H1 (cell line): ENCODE results near the gene CSRP1. TPM values are rescaled to one million over a fixed set of nuclear protein-coding genes. Genes with fewer than 3 reads are reported as not detected.

Experiments
- CTCF ChIA-PET: fragments of 300-600 bp; sonication (Branson Sonifier 250); formaldehyde crosslinking; loops from one replicate; lab custom pipeline; 2021; ENCODE audit not compliant: partially characterized antibody; lab: Charles Lee
- POLR2A ChIA-PET: fragments of 300-600 bp; sonication (Branson Sonifier 250); formaldehyde crosslinking; loops from one replicate; lab custom pipeline; 2021; ENCODE audit warnings: inconsistent platforms; ENCODE audit not compliant: partially characterized antibody; lab: Charles Lee
- DNase-seq, 2 experiments: peaks; one replicate each; pipeline versions ENCODE4 v3.0.0 to v3.0.0-alpha.2; 2010 to 2022; ENCODE audit warnings: low spot score in 2 of 2, low read depth in 1 of 2, mixed read lengths in 1 of 2
- FAIRE-seq: peaks from 2 replicates; lab custom pipeline; 2011; peaks lifted over from hg19 to GRCh38; lab: Jason Lieb, UNC
- H2AFZ ChIP-seq: 2 replicates; pipeline ENCODE4 v1.8.1; 2012; ENCODE audit warnings: low read length, inconsistent platforms
- H2AK5ac ChIP-seq: 2 replicates; pipeline ENCODE4 v1.6.1; 2013; ENCODE audit warnings: low read depth, low read length
- H2BK120ac ChIP-seq: replicated peaks from 2 replicates; pipeline ENCODE3; 2013; ENCODE audit warnings: low read depth, low read length, inconsistent platforms
- H2BK12ac ChIP-seq: 2 replicates; pipeline ENCODE4 v1.6.1; 2013; ENCODE audit warnings: low read depth, low read length
- H2BK15ac ChIP-seq: 2 replicates; pipeline ENCODE4 v1.6.1; 2013; ENCODE audit warnings: low read length
- H2BK20ac ChIP-seq: 2 replicates; pipeline ENCODE4 v1.6.1; 2013; ENCODE audit warnings: low read length
- H2BK5ac ChIP-seq: 2 replicates; pipeline ENCODE4 v1.6.1; 2013; ENCODE audit warnings: low read depth, low read length
- H3K14ac ChIP-seq: 2 replicates; pipeline ENCODE4 v1.6.1; 2013; ENCODE audit warnings: inconsistent platforms; ENCODE audit not compliant: insufficient read length
- H3K18ac ChIP-seq: 2 replicates; pipeline ENCODE4 v1.6.1; 2013; ENCODE audit warnings: low read length; ENCODE audit errors: extremely low read depth
- H3K23ac ChIP-seq: 2 replicates; pipeline ENCODE4 v1.6.1; 2013; ENCODE audit warnings: inconsistent platforms; ENCODE audit not compliant: insufficient read length
- H3K23me2 ChIP-seq: 2 replicates; pipeline ENCODE4 v1.6.1; 2013; ENCODE audit warnings: low read depth, low read length
- H3K27ac ChIP-seq: 2 replicates; pipeline ENCODE4 v1.6.1; 2011; ENCODE audit warnings: low read depth, low read length, inconsistent platforms
- H3K27me3 ChIP-seq, 4 experiments: replicated peaks in 1 of 4; 1 replicate in 1 of 4; 2 replicates in 3 of 4; pipeline versions ENCODE4 v1.6.1 to v1.8.1; 2011 to 2013; ENCODE audit warnings: low read length in 3 of 4, mild to moderate bottlenecking in 3 of 4, inconsistent platforms in 2 of 4, mixed read lengths in 2 of 4, moderate library complexity in 1 of 4; ENCODE audit not compliant: control insufficient read depth in 3 of 4, insufficient read depth in 3 of 4; ENCODE audit errors: extremely low read depth in 1 of 4
- H3K36me3 ChIP-seq, 4 experiments: 2 replicates each; pipeline versions ENCODE4 v1.6.1 to v1.8.1; 2011 to 2013; ENCODE audit warnings: mild to moderate bottlenecking in 4 of 4, low read length in 3 of 4, moderate library complexity in 2 of 4, control low read depth in 1 of 4, inconsistent platforms in 1 of 4; ENCODE audit not compliant: insufficient read depth in 4 of 4, control insufficient read depth in 2 of 4
- H3K4ac ChIP-seq: replicated peaks from 2 replicates; pipeline ENCODE3; 2013; ENCODE audit warnings: low read length, low read depth, mixed read lengths, inconsistent platforms; ENCODE audit not compliant: insufficient read length
- H3K4me1 ChIP-seq, 4 experiments: replicated peaks in 1 of 4; 1 replicate in 1 of 4; 2 replicates in 3 of 4; pipeline versions ENCODE4 v1.6.1 to v1.8.1; 2011 to 2013; ENCODE audit warnings: low read length in 3 of 4, inconsistent platforms in 2 of 4, mixed read lengths in 1 of 4; ENCODE audit not compliant: insufficient read depth in 4 of 4, control insufficient read depth in 3 of 4
- H3K4me2 ChIP-seq, 2 experiments: 2 replicates each; pipeline versions ENCODE4 v1.6.1 to v1.8.1; 2011 to 2013; ENCODE audit warnings: low read depth in 2 of 2, low read length in 2 of 2, control low read depth in 1 of 2, inconsistent platforms in 1 of 2, mild to moderate bottlenecking in 1 of 2; ENCODE audit not compliant: insufficient read depth in 1 of 2
- H3K4me3 ChIP-seq, 4 experiments: fragments of 200-600, 300-600 bp in 1 of 4; sonication (generic), shearing (Covaris generic), sonication (Bioruptor Twin) in 1 of 4; 2 replicates each; pipeline versions ENCODE4 v1.5.1 to v1.8.1; 2011 to 2016; ENCODE audit warnings: low read length in 4 of 4, low read depth in 3 of 4, control low read depth in 2 of 4, inconsistent platforms in 2 of 4, mild to moderate bottlenecking in 2 of 4, mixed read lengths in 1 of 4, moderate library complexity in 1 of 4; ENCODE audit not compliant: insufficient read depth in 2 of 4; ENCODE audit errors: extremely low read depth in 1 of 4
- H3K56ac ChIP-seq: replicated peaks from 2 replicates; pipeline ENCODE3; 2013; ENCODE audit warnings: low read depth, mild to moderate bottlenecking, mixed read lengths, low read length, inconsistent platforms; ENCODE audit not compliant: insufficient read length
- H3K79me1 ChIP-seq: 2 replicates; pipeline ENCODE4 v1.6.1; 2013; ENCODE audit warnings: low read depth, low read length, control low read depth
- H3K79me2 ChIP-seq, 2 experiments: 2 replicates each; pipeline versions ENCODE4 v1.6.1 to v1.8.1; 2012 to 2013; ENCODE audit warnings: low read length in 2 of 2, mild to moderate bottlenecking in 2 of 2, inconsistent platforms in 1 of 2; ENCODE audit not compliant: insufficient read depth in 2 of 2, control insufficient read depth in 1 of 2
- H3K9ac ChIP-seq, 4 experiments: replicated peaks in 1 of 4; 1 replicate in 1 of 4; 2 replicates in 3 of 4; pipeline versions ENCODE4 v1.6.1 to v1.8.1; 2011 to 2013; ENCODE audit warnings: low read depth in 3 of 4, low read length in 3 of 4, control low read depth in 2 of 4, mild to moderate bottlenecking in 2 of 4, moderate library complexity in 2 of 4, inconsistent platforms in 1 of 4; ENCODE audit errors: extremely low read depth in 1 of 4
- H3K9me3 ChIP-seq, 2 experiments: 2 replicates each; pipeline versions ENCODE4 v1.6.1 to v1.8.1; 2012 to 2013; ENCODE audit warnings: mild to moderate bottlenecking in 2 of 2, moderate library complexity in 2 of 2, control low read depth in 1 of 2, inconsistent platforms in 1 of 2, low read depth in 1 of 2, low read length in 1 of 2, mixed read lengths in 1 of 2; ENCODE audit not compliant: insufficient read depth in 2 of 2
- H4K20me1 ChIP-seq, 2 experiments: replicated peaks in 1 of 2; 2 replicates each; pipeline versions ENCODE3 to v1.8.1; 2011 to 2013; ENCODE audit warnings: inconsistent platforms in 2 of 2, low read length in 2 of 2, mild to moderate bottlenecking in 1 of 2; ENCODE audit not compliant: insufficient read depth in 2 of 2, control insufficient read depth in 1 of 2
- H4K5ac ChIP-seq: 2 replicates; pipeline ENCODE4 v1.6.1; 2013; ENCODE audit warnings: low read length, low read depth, mixed read lengths, inconsistent platforms; ENCODE audit not compliant: insufficient read length
- H4K8ac ChIP-seq: 2 replicates; pipeline ENCODE4 v1.8.0; 2013; ENCODE audit warnings: mild to moderate bottlenecking, moderate library complexity, low read length, inconsistent platforms; ENCODE audit not compliant: insufficient read depth; ENCODE audit errors: extremely low read depth
- H4K91ac ChIP-seq: replicated peaks from 2 replicates; pipeline ENCODE3; 2013; ENCODE audit warnings: low read length, mixed read lengths, inconsistent platforms; ENCODE audit not compliant: insufficient read length
- CBX8 ChIP-seq: fragments of 300-800, 300-1000 bp; sonication (generic); IDR thresholded peaks from 2 replicates; pipeline ENCODE4 v1.7.1; 2016; ENCODE audit warnings: low read depth, low read length, borderline replicate concordance
- HDAC2 ChIP-seq, 2 experiments: fragments of 300-600 bp in 1 of 2; sonication (generic) in 1 of 2; IDR thresholded peaks; 2 replicates each; pipeline ENCODE4 v1.6.1; 2011 to 2012; ENCODE audit warnings: low read depth in 2 of 2, low read length in 2 of 2, mild to moderate bottlenecking in 2 of 2, moderate library complexity in 2 of 2, borderline replicate concordance in 1 of 2, inconsistent platforms in 1 of 2
- HDAC6 ChIP-seq: IDR thresholded peaks from one replicate; pipeline ENCODE4 v1.7.1; 2012; ENCODE audit warnings: low read depth, mild to moderate bottlenecking, inconsistent platforms, low read length, moderate library complexity
- JUND ChIP-seq: IDR thresholded peaks from 2 replicates; pipeline ENCODE4 v1.6.1; 2011; ENCODE audit warnings: mild to moderate bottlenecking, improper control_type of control experiment, low read length
- POU5F1 ChIP-seq: IDR thresholded peaks from 2 replicates; pipeline ENCODE4 v1.6.1; 2011; ENCODE audit warnings: low read depth, mild to moderate bottlenecking, low read length, moderate library complexity
- WGBS, 2 experiments: shearing (Covaris generic) in 1 of 2; methylation state at CpG; one replicate each; pipeline versions ENCODE4 v1.1.6 to v1.1.7; 2013 to 2015; ENCODE audit warnings: low lambda C conversion rate in 2 of 2, mixed read lengths in 2 of 2, inconsistent platforms in 1 of 2, low coverage in 1 of 2, missing lambda C conversion rate in 1 of 2; ENCODE audit not compliant: insufficient replicate concordance in 2 of 2, insufficient coverage in 1 of 2, insufficient read length in 1 of 2; ENCODE audit errors: extremely low coverage in 1 of 2, missing lambda C conversion rate in 1 of 2; 5-methylcytosine and 5-hydroxymethylcytosine counted together
- polyA plus RNA-seq, 7 experiments: library from polyadenylated mRNA; depleted of rRNA in 3 of 7; stranded (reverse) in 5 of 7; unstranded in 2 of 7; fragments of >200 nt in 5 of 7; fragments of 200-250 nt in 2 of 7; gene quantifications; 1 replicate in 5 of 7; 2 replicates in 1 of 7; 4 replicates in 1 of 7; pipeline versions ENCODE4 v1.2.1 to v1.2.3, GENCODE V29; 2011 to 2013; ENCODE audit warnings: missing spikeins in 2 of 7, mixed read lengths in 2 of 7
- total RNA-seq: library from RNA; stranded (reverse); fragmentation: NEBNext Ultra II Directional; extraction: Animal tissue kit (Norgen Biotek cat#: 25700); gene quantifications from 2 replicates; pipeline ENCODE4 v1.2.1, GENCODE V29; 2021

Gene CSRP1
- total and polyA plus RNA-seq, 2 of the 8 experiments (the other 6 are each of a cell fraction or from before 2014, with no cell fraction given), result 14.2 to 22.3 TPM

DNA sequence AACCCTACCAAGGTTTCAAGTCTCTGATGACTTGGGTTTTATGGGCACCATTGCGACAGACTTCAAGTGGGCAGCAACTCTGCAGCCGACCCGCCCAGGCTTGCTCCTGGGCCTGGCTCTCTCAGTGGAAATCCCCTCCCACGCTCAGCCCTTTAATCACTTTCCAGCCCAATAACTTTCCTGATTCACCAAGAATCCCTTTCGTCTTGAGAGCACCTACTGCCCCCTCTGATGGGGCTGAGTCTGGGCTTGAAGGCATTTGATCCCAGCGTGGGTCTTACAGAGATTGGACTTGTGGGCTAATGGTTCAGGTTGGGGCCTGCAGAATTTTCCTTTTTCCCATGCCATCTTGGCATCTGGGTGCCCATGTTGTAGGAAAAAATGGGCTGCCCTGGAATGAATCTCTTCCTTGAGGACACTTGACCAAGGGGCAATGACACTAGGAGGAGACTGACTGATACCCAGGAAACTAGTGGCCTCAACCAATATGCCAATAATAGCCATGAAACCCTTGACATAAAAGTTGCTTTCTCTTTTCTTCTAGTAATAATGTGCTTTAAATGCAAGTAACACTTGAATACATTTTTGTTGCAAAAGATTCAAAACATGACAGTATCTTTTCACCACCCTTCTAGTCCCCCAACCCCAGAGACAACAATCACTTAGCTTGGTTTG is 30.1 kb downstream of the CSRP1 start:
- H3K4me2 ChIP-seq, result no peak overlapping the region
- H2AK5ac ChIP-seq, result no peak overlapping the region
- no peak overlapping the region for H3K27ac ChIP-seq
- no peak overlapping the region for H2BK20ac ChIP-seq
- H4K8ac ChIP-seq, result no peak overlapping the region
- DNase-seq (no peak), FAIRE-seq (no peak)
- H3K23ac ChIP-seq, result no peak overlapping the region
- H3K79me1 ChIP-seq, result no peaks in the 10 kb centered on the region
- no peak overlapping the region for H3K56ac ChIP-seq
- H3K23me2 ChIP-seq, result peaks cover 7% of the 10 kb centered on the region; the same call in 1 of the 2 replicates
- H3K18ac ChIP-seq, result no peak overlapping the region
- H4K91ac ChIP-seq, result no peak overlapping the region
- H3K4ac ChIP-seq, result no peak overlapping the region
- H3K4me1 ChIP-seq, result peaks cover 0 to 4% (median 2%) of the 10 kb centered on the region in 4 experiments; a peak in 4 of 7 replicates
- WGBS, 2 experiments, result 83% methylated on average over 6 of the region's 6 CpGs; no CpG with 5 or more reads in 1 of the 2 experiments
- H3K4me3 ChIP-seq, result no peak overlapping the region
- no peaks in the 10 kb centered on the region for H3K36me3 ChIP-seq
- POLR2A ChIA-PET, result interaction anchor here (1.2 kb wide), 1 partner anchor 28 kb away, joined by 3 read pairs; no protein-coding TSS in a partner anchor
- no peaks in the 10 kb centered on the region for H3K79me2 ChIP-seq
- H2BK15ac ChIP-seq, result no peak overlapping the region
- H3K14ac ChIP-seq, result no peak overlapping the region
- no peak overlapping the region for H2BK120ac ChIP-seq
- TF ChIP-seq POU5F1 (no peak), JUND (no peak), CBX8 (no peak), HDAC2 (IDR thresholded peaks at IDR 0.05; ENCODE audit: borderline replicate concordance in 1 of 2, low read depth in 2 of 2, low read length in 2 of 2) (no peak), HDAC6 (no peak)
- H4K5ac ChIP-seq, result no peak overlapping the region
- H2AFZ ChIP-seq, result no peak overlapping the region
- no peak overlapping the region for H2BK12ac ChIP-seq
- H3K9ac ChIP-seq, result no peak overlapping the region
- no peaks in the 10 kb centered on the region for H3K9me3 ChIP-seq
- no peaks in the 10 kb centered on the region for H4K20me1 ChIP-seq
- no peak overlapping the region for H2BK5ac ChIP-seq
- peaks cover 0 to 12% (median 8%) of the 10 kb centered on the region in 4 experiments; a peak in 6 of 7 replicates for H3K27me3 ChIP-seq
- CTCF ChIA-PET, result interaction anchor here (0.6 to 16.7 kb wide), 5 partner anchors 22 to 188 kb away, joined by 3 to 445 read pairs (median 171); partner anchors contain the start of gene CSRP1
